H1 (cell line): Measurements from ENCODE around the gene ABLIM1. TPM values are rescaled to one million over a fixed set of nuclear protein-coding genes. Genes with fewer than 3 reads are reported as not detected.

Experiments used
- CTCF ChIA-PET: fragments of 300-600 bp; sonication (Branson Sonifier 250); formaldehyde crosslinking; loops from one replicate; lab custom pipeline; 2021; ENCODE audit not compliant: partially characterized antibody; lab: Charles Lee
- POLR2A ChIA-PET: fragments of 300-600 bp; sonication (Branson Sonifier 250); formaldehyde crosslinking; loops from one replicate; lab custom pipeline; 2021; ENCODE audit warnings: inconsistent platforms; ENCODE audit not compliant: partially characterized antibody; lab: Charles Lee
- DNase-seq, 2 experiments: peaks; one replicate each; pipeline versions ENCODE4 v3.0.0 to v3.0.0-alpha.2; 2010 to 2022; ENCODE audit warnings: low spot score in 2 of 2, low read depth in 1 of 2, mixed read lengths in 1 of 2
- FAIRE-seq: peaks from 2 replicates; lab custom pipeline; 2011; peaks lifted over from hg19 to GRCh38; lab: Jason Lieb, UNC
- H2AFZ ChIP-seq: 2 replicates; pipeline ENCODE4 v1.8.1; 2012; ENCODE audit warnings: low read length, inconsistent platforms
- H2AK5ac ChIP-seq: 2 replicates; pipeline ENCODE4 v1.6.1; 2013; ENCODE audit warnings: low read depth, low read length
- H2BK120ac ChIP-seq: replicated peaks from 2 replicates; pipeline ENCODE3; 2013; ENCODE audit warnings: low read depth, low read length, inconsistent platforms
- H2BK12ac ChIP-seq: 2 replicates; pipeline ENCODE4 v1.6.1; 2013; ENCODE audit warnings: low read depth, low read length
- H2BK15ac ChIP-seq: 2 replicates; pipeline ENCODE4 v1.6.1; 2013; ENCODE audit warnings: low read length
- H2BK20ac ChIP-seq: 2 replicates; pipeline ENCODE4 v1.6.1; 2013; ENCODE audit warnings: low read length
- H2BK5ac ChIP-seq: 2 replicates; pipeline ENCODE4 v1.6.1; 2013; ENCODE audit warnings: low read depth, low read length
- H3K14ac ChIP-seq: 2 replicates; pipeline ENCODE4 v1.6.1; 2013; ENCODE audit warnings: inconsistent platforms; ENCODE audit not compliant: insufficient read length
- H3K18ac ChIP-seq: 2 replicates; pipeline ENCODE4 v1.6.1; 2013; ENCODE audit warnings: low read length; ENCODE audit errors: extremely low read depth
- H3K23ac ChIP-seq: 2 replicates; pipeline ENCODE4 v1.6.1; 2013; ENCODE audit warnings: inconsistent platforms; ENCODE audit not compliant: insufficient read length
- H3K23me2 ChIP-seq: 2 replicates; pipeline ENCODE4 v1.6.1; 2013; ENCODE audit warnings: low read depth, low read length
- H3K27ac ChIP-seq: 2 replicates; pipeline ENCODE4 v1.6.1; 2011; ENCODE audit warnings: low read depth, low read length, inconsistent platforms
- H3K27me3 ChIP-seq, 4 experiments: replicated peaks in 1 of 4; 1 replicate in 1 of 4; 2 replicates in 3 of 4; pipeline versions ENCODE4 v1.6.1 to v1.8.1; 2011 to 2013; ENCODE audit warnings: low read length in 3 of 4, mild to moderate bottlenecking in 3 of 4, inconsistent platforms in 2 of 4, mixed read lengths in 2 of 4, moderate library complexity in 1 of 4; ENCODE audit not compliant: control insufficient read depth in 3 of 4, insufficient read depth in 3 of 4; ENCODE audit errors: extremely low read depth in 1 of 4
- H3K36me3 ChIP-seq, 4 experiments: 2 replicates each; pipeline versions ENCODE4 v1.6.1 to v1.8.1; 2011 to 2013; ENCODE audit warnings: mild to moderate bottlenecking in 4 of 4, low read length in 3 of 4, moderate library complexity in 2 of 4, control low read depth in 1 of 4, inconsistent platforms in 1 of 4; ENCODE audit not compliant: insufficient read depth in 4 of 4, control insufficient read depth in 2 of 4
- H3K4ac ChIP-seq: replicated peaks from 2 replicates; pipeline ENCODE3; 2013; ENCODE audit warnings: low read length, low read depth, mixed read lengths, inconsistent platforms; ENCODE audit not compliant: insufficient read length
- H3K4me1 ChIP-seq, 4 experiments: replicated peaks in 1 of 4; 1 replicate in 1 of 4; 2 replicates in 3 of 4; pipeline versions ENCODE4 v1.6.1 to v1.8.1; 2011 to 2013; ENCODE audit warnings: low read length in 3 of 4, inconsistent platforms in 2 of 4, mixed read lengths in 1 of 4; ENCODE audit not compliant: insufficient read depth in 4 of 4, control insufficient read depth in 3 of 4
- H3K4me2 ChIP-seq, 2 experiments: 2 replicates each; pipeline versions ENCODE4 v1.6.1 to v1.8.1; 2011 to 2013; ENCODE audit warnings: low read depth in 2 of 2, low read length in 2 of 2, control low read depth in 1 of 2, inconsistent platforms in 1 of 2, mild to moderate bottlenecking in 1 of 2; ENCODE audit not compliant: insufficient read depth in 1 of 2
- H3K4me3 ChIP-seq, 4 experiments: fragments of 200-600, 300-600 bp in 1 of 4; sonication (generic), shearing (Covaris generic), sonication (Bioruptor Twin) in 1 of 4; 2 replicates each; pipeline versions ENCODE4 v1.5.1 to v1.8.1; 2011 to 2016; ENCODE audit warnings: low read length in 4 of 4, low read depth in 3 of 4, control low read depth in 2 of 4, inconsistent platforms in 2 of 4, mild to moderate bottlenecking in 2 of 4, mixed read lengths in 1 of 4, moderate library complexity in 1 of 4; ENCODE audit not compliant: insufficient read depth in 2 of 4; ENCODE audit errors: extremely low read depth in 1 of 4
- H3K56ac ChIP-seq: replicated peaks from 2 replicates; pipeline ENCODE3; 2013; ENCODE audit warnings: low read depth, mild to moderate bottlenecking, mixed read lengths, low read length, inconsistent platforms; ENCODE audit not compliant: insufficient read length
- H3K79me1 ChIP-seq: 2 replicates; pipeline ENCODE4 v1.6.1; 2013; ENCODE audit warnings: low read depth, low read length, control low read depth
- H3K79me2 ChIP-seq, 2 experiments: 2 replicates each; pipeline versions ENCODE4 v1.6.1 to v1.8.1; 2012 to 2013; ENCODE audit warnings: low read length in 2 of 2, mild to moderate bottlenecking in 2 of 2, inconsistent platforms in 1 of 2; ENCODE audit not compliant: insufficient read depth in 2 of 2, control insufficient read depth in 1 of 2
- H3K9ac ChIP-seq, 4 experiments: replicated peaks in 1 of 4; 1 replicate in 1 of 4; 2 replicates in 3 of 4; pipeline versions ENCODE4 v1.6.1 to v1.8.1; 2011 to 2013; ENCODE audit warnings: low read depth in 3 of 4, low read length in 3 of 4, control low read depth in 2 of 4, mild to moderate bottlenecking in 2 of 4, moderate library complexity in 2 of 4, inconsistent platforms in 1 of 4; ENCODE audit errors: extremely low read depth in 1 of 4
- H3K9me3 ChIP-seq, 2 experiments: 2 replicates each; pipeline versions ENCODE4 v1.6.1 to v1.8.1; 2012 to 2013; ENCODE audit warnings: mild to moderate bottlenecking in 2 of 2, moderate library complexity in 2 of 2, control low read depth in 1 of 2, inconsistent platforms in 1 of 2, low read depth in 1 of 2, low read length in 1 of 2, mixed read lengths in 1 of 2; ENCODE audit not compliant: insufficient read depth in 2 of 2
- H4K20me1 ChIP-seq, 2 experiments: replicated peaks in 1 of 2; 2 replicates each; pipeline versions ENCODE3 to v1.8.1; 2011 to 2013; ENCODE audit warnings: inconsistent platforms in 2 of 2, low read length in 2 of 2, mild to moderate bottlenecking in 1 of 2; ENCODE audit not compliant: insufficient read depth in 2 of 2, control insufficient read depth in 1 of 2
- H4K5ac ChIP-seq: 2 replicates; pipeline ENCODE4 v1.6.1; 2013; ENCODE audit warnings: low read length, low read depth, mixed read lengths, inconsistent platforms; ENCODE audit not compliant: insufficient read length
- H4K8ac ChIP-seq: 2 replicates; pipeline ENCODE4 v1.8.0; 2013; ENCODE audit warnings: mild to moderate bottlenecking, moderate library complexity, low read length, inconsistent platforms; ENCODE audit not compliant: insufficient read depth; ENCODE audit errors: extremely low read depth
- H4K91ac ChIP-seq: replicated peaks from 2 replicates; pipeline ENCODE3; 2013; ENCODE audit warnings: low read length, mixed read lengths, inconsistent platforms; ENCODE audit not compliant: insufficient read length
- ATF2 ChIP-seq: IDR thresholded peaks from 2 replicates; pipeline ENCODE4 v1.6.1; 2012; ENCODE audit warnings: low read length, inconsistent platforms
- EP300 ChIP-seq, 2 experiments: IDR thresholded peaks; 1 replicate in 1 of 2; 2 replicates in 1 of 2; pipeline ENCODE4 v1.6.1; 2011 to 2012; ENCODE audit warnings: low read depth in 2 of 2, low read length in 2 of 2, mild to moderate bottlenecking in 2 of 2, borderline replicate concordance in 1 of 2, inconsistent platforms in 1 of 2, moderate library complexity in 1 of 2
- GABPA ChIP-seq: IDR thresholded peaks from 2 replicates; pipeline ENCODE4 v1.6.1; 2011; ENCODE audit warnings: mild to moderate bottlenecking, low read length, moderate library complexity, borderline replicate concordance; ENCODE audit not compliant: insufficient read depth
- HDAC2 ChIP-seq, 2 experiments: fragments of 300-600 bp in 1 of 2; sonication (generic) in 1 of 2; IDR thresholded peaks; 2 replicates each; pipeline ENCODE4 v1.6.1; 2011 to 2012; ENCODE audit warnings: low read depth in 2 of 2, low read length in 2 of 2, mild to moderate bottlenecking in 2 of 2, moderate library complexity in 2 of 2, borderline replicate concordance in 1 of 2, inconsistent platforms in 1 of 2
- MAFK ChIP-seq: IDR thresholded peaks from 2 replicates; pipeline ENCODE4 v1.6.1; 2012; ENCODE audit warnings: low read depth, mild to moderate bottlenecking, improper control_type of control experiment, low read length
- NANOG ChIP-seq: IDR thresholded peaks from 2 replicates; pipeline ENCODE4 v1.6.1; 2011; ENCODE audit warnings: low read length, low read depth, mild to moderate bottlenecking, inconsistent platforms; ENCODE audit not compliant: insufficient read depth, poor library complexity, severe bottlenecking
- SAP30 ChIP-seq: fragments of 300-600 bp; sonication (generic); IDR thresholded peaks from 2 replicates; pipeline ENCODE4 v1.7.1; 2012; ENCODE audit warnings: low read length, moderate library complexity, mild to moderate bottlenecking, inconsistent platforms; ENCODE audit not compliant: insufficient read depth, insufficient replicate concordance
- SIRT6 ChIP-seq: IDR thresholded peaks from one replicate; pipeline ENCODE4 v1.7.1; 2012; ENCODE audit warnings: low read length, inconsistent platforms
- SIX5 ChIP-seq: IDR thresholded peaks from 2 replicates; pipeline ENCODE4 v1.6.1; 2011; ENCODE audit warnings: mild to moderate bottlenecking, low read depth, low read length
- SP4 ChIP-seq: IDR thresholded peaks from 2 replicates; pipeline ENCODE4 v1.6.1; 2012; ENCODE audit warnings: low read length, inconsistent platforms
- WGBS, 2 experiments: shearing (Covaris generic) in 1 of 2; methylation state at CpG; one replicate each; pipeline versions ENCODE4 v1.1.6 to v1.1.7; 2013 to 2015; ENCODE audit warnings: low lambda C conversion rate in 2 of 2, mixed read lengths in 2 of 2, inconsistent platforms in 1 of 2, low coverage in 1 of 2, missing lambda C conversion rate in 1 of 2; ENCODE audit not compliant: insufficient replicate concordance in 2 of 2, insufficient coverage in 1 of 2, insufficient read length in 1 of 2; ENCODE audit errors: extremely low coverage in 1 of 2, missing lambda C conversion rate in 1 of 2; 5-methylcytosine and 5-hydroxymethylcytosine counted together
- polyA plus RNA-seq, 7 experiments: library from polyadenylated mRNA; depleted of rRNA in 3 of 7; stranded (reverse) in 5 of 7; unstranded in 2 of 7; fragments of >200 nt in 5 of 7; fragments of 200-250 nt in 2 of 7; gene quantifications; 1 replicate in 5 of 7; 2 replicates in 1 of 7; 4 replicates in 1 of 7; pipeline versions ENCODE4 v1.2.1 to v1.2.3, GENCODE V29; 2011 to 2013; ENCODE audit warnings: missing spikeins in 2 of 7, mixed read lengths in 2 of 7
- total RNA-seq: library from RNA; stranded (reverse); fragmentation: NEBNext Ultra II Directional; extraction: Animal tissue kit (Norgen Biotek cat#: 25700); gene quantifications from 2 replicates; pipeline ENCODE4 v1.2.1, GENCODE V29; 2021
- TF ChIP-seq, protein P1 (sequence below): IDR thresholded peaks from 2 replicates; pipeline ENCODE4 v1.6.1; 2011; ENCODE audit warnings: low read length, improper control_type of control experiment

ABLIM1 gene
- total and polyA plus RNA-seq, 2 of the 8 experiments (the other 6 are each of a cell fraction or from before 2014, with no cell fraction given) = 51.2 to 51.7 TPM

DNA sequence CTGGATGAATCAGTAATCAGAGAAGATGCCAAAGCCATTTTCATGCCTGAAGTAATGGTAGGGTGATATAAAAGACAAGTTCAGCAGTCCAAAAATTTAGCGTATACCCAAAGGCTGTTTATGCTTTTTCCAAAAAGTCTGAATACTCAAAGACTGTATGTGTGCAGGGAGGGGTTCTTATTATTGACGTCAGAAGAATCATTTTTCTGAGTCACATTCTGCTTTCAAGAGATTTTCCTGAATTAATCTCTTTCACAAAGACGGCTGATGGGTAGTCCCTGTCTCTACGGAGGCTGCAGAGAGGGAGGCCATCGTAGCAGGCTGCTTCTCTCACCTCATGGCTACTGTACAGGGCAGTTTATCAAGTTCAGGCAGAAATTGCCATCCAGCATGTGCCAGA lies 30.7 kb upstream of the ABLIM1 start:
- H2AFZ ChIP-seq = no peak overlapping the region
- H2BK20ac ChIP-seq = no peak overlapping the region
- H2BK12ac ChIP-seq = no peak overlapping the region
- H3K9me3 ChIP-seq = no peaks in the 10 kb centered on the region
- H2BK15ac ChIP-seq = no peak overlapping the region
- no peak overlapping the region for H3K27ac ChIP-seq
- H4K5ac ChIP-seq = no peak overlapping the region
- no peak overlapping the region for H3K9ac ChIP-seq
- H3K14ac ChIP-seq = no peak overlapping the region
- H4K8ac ChIP-seq = no peak overlapping the region
- CTCF ChIA-PET = interaction anchor here (1.3 to 1.4 kb wide), 2 partner anchors 15 to 137 kb away, joined by 3 to 5 read pairs; no protein-coding TSS in a partner anchor
- DNase-seq (no peak), FAIRE-seq (no peak)
- H3K79me2 ChIP-seq = no peaks in the 10 kb centered on the region
- no peaks in the 10 kb centered on the region; a peak in 1 of 7 replicates for H3K4me1 ChIP-seq
- no peak overlapping the region for H2BK120ac ChIP-seq
- no peaks in the 10 kb centered on the region for H3K36me3 ChIP-seq
- H4K91ac ChIP-seq = no peak overlapping the region
- no peaks in the 10 kb centered on the region for H3K23me2 ChIP-seq
- WGBS, 2 experiments = 75% methylated on average over 5 of the region's 5 CpGs; no CpG with 5 or more reads in 1 of the 2 experiments
- no peaks in the 10 kb centered on the region for H4K20me1 ChIP-seq
- no peak overlapping the region for H3K4me2 ChIP-seq
- H3K4ac ChIP-seq = no peak overlapping the region
- no peaks in the 10 kb centered on the region for H3K27me3 ChIP-seq
- no peak overlapping the region for H3K18ac ChIP-seq
- H3K4me3 ChIP-seq = no peak overlapping the region
- no peak overlapping the region for H3K23ac ChIP-seq
- H2AK5ac ChIP-seq = no peak overlapping the region
- POLR2A ChIA-PET = no interaction called here
- H3K79me1 ChIP-seq = no peaks in the 10 kb centered on the region
- no peak overlapping the region for H3K56ac ChIP-seq
- no peak overlapping the region for H2BK5ac ChIP-seq
- TF ChIP-seq SP4 (no peak), SIX5 (no peak), GABPA (no peak), SIRT6 (no peak), ATF2 (no peak), MAFK (no peak), EP300 (IDR thresholded peaks at IDR 0.05; ENCODE audit: borderline replicate concordance in 1 of 2, low read depth in 2 of 2, low read length in 2 of 2) (no peak), NANOG (no peak), HDAC2 (IDR thresholded peaks at IDR 0.05; ENCODE audit: borderline replicate concordance in 1 of 2, low read depth in 2 of 2, low read length in 2 of 2) (no peak), SAP30 (no peak)
- TF ChIP-seq, protein P1, sequence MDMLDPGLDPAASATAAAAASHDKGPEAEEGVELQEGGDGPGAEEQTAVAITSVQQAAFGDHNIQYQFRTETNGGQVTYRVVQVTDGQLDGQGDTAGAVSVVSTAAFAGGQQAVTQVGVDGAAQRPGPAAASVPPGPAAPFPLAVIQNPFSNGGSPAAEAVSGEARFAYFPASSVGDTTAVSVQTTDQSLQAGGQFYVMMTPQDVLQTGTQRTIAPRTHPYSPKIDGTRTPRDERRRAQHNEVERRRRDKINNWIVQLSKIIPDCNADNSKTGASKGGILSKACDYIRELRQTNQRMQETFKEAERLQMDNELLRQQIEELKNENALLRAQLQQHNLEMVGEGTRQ = no peak
